Lung (tissue), 12 donors: Measurements from ENCODE around the gene ABL2. TPM values are rescaled to one million over a fixed set of nuclear protein-coding genes. Genes with fewer than 3 reads are reported as not detected.
"Not testable (repeated sequence)": the region's sequence is repeated elsewhere in the genome, so short reads cannot be mapped to it uniquely, and the experiment has no call there.

Source experiments
- ATAC-seq: fragments of 200-7000 bp; cut with Tn5 transposase; one replicate; pipeline ENCODE4 v1.9.1; 2020; ENCODE audit warnings: moderate number of reproducible peaks; ENCODE audit not compliant: insufficient read depth, low FRiP score
- DNase-seq, 3 donors: peaks; one replicate each; pipeline ENCODE4 v3.0.0-alpha.2; 2013 to 2017
- H3K27ac ChIP-seq, 2 donors: one replicate each; pipeline ENCODE4 v1.5.1; 2013; ENCODE audit warnings: mild to moderate bottlenecking in 2 of 2, moderate library complexity in 2 of 2, control low read depth in 1 of 2, inconsistent platforms in 1 of 2, low read depth in 1 of 2, low read length in 1 of 2
- H3K27me3 ChIP-seq, 3 donors: one replicate each; pipeline ENCODE4 v1.5.1; 2013; ENCODE audit warnings: low read length in 2 of 3; ENCODE audit not compliant: control insufficient read depth in 3 of 3, insufficient read depth in 3 of 3
- H3K36me3 ChIP-seq, 4 donors: one replicate each; pipeline ENCODE4 v1.5.1; 2013; ENCODE audit warnings: low read length in 4 of 4, mild to moderate bottlenecking in 1 of 4, moderate library complexity in 1 of 4; ENCODE audit not compliant: control insufficient read depth in 4 of 4, insufficient read depth in 4 of 4
- H3K4me1 ChIP-seq, 5 donors: one replicate each; pipeline ENCODE4 v1.5.1; 2013; ENCODE audit warnings: low read length in 5 of 5, mild to moderate bottlenecking in 2 of 5, moderate library complexity in 1 of 5; ENCODE audit not compliant: control insufficient read depth in 5 of 5, insufficient read depth in 5 of 5
- H3K4me3 ChIP-seq: one replicate; pipeline ENCODE4 v1.5.1; 2013; ENCODE audit warnings: mild to moderate bottlenecking, control low read depth, moderate library complexity
- H3K9ac ChIP-seq, 2 donors: one replicate each; pipeline ENCODE4 v1.5.1; 2013; ENCODE audit warnings: low read length in 2 of 2, control low read depth in 1 of 2; ENCODE audit not compliant: insufficient read depth in 1 of 2
- H3K9me3 ChIP-seq, 4 donors: one replicate each; pipeline ENCODE4 v1.5.1; 2013; ENCODE audit warnings: low read length in 3 of 4, mild to moderate bottlenecking in 1 of 4, moderate library complexity in 1 of 4; ENCODE audit not compliant: control insufficient read depth in 4 of 4, insufficient read depth in 3 of 4
- CTCF ChIP-seq: IDR thresholded peaks from 2 replicates; pipeline ENCODE4 v1.5.1; 2012; ENCODE audit warnings: mild to moderate bottlenecking; ENCODE audit errors: control extremely low read depth, extremely low read depth
- WGBS, 2 donors: extraction: QIAGEN DNeasy Blood & Tissue Kit; methylation state at CpG; one replicate each; pipeline ENCODE4 v1.1.7; 2013; 5-methylcytosine and 5-hydroxymethylcytosine counted together
- polyA plus RNA-seq, 2 donors: library from polyadenylated mRNA; stranded (reverse); fragments of 200-250 nt; gene quantifications; one replicate each; pipeline ENCODE4 v1.2.1, GENCODE V29; 2013
- total RNA-seq, 2 donors: library from RNA; depleted of rRNA in 1 of 2; stranded (reverse); fragments of >200 nt in 1 of 2; gene quantifications; one replicate each; pipeline ENCODE4 v1.2.1, GENCODE V29; 2014 to 2021
- donor health status: control.
- donor health status: control.
- donor health status: Bipolar disorder and iron deficiency.
- donor health status: healthy.
- donor health status: DM: yes; HTN: yes; CAD: no.

ABL2 gene
- total and polyA plus RNA-seq, 4 donors: 3.3 to 27.8 (median 16.4) TPM

DNA sequence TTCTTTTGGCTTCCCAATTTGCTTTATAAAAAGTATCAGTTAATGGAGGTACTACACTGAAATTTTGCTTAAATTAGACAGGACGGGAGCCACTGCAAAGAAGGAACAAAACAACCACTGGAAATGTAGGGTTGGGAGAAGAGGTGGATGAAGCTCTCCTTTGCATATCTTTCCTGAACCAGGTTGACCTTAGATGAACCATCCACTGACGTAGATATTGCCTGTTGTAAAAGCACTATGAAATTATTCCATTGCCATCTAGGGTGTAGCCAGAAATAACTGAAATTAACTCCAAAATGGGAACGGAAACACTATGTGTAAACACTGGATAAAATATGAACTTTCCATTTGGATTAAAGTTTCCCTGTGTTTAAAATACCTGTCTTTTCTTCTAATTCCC, 1.2 kb upstream of the ABL2 start:
- peaks cover 0 to 7% (median 0%) of the 10 kb centered on the region in 5 donors for H3K4me1 ChIP-seq
- no peak overlapping the region for H3K9ac ChIP-seq
- H3K4me3 ChIP-seq: no peak overlapping the region
- H3K27ac ChIP-seq: no peak overlapping the region
- ATAC-seq (no peak), DNase-seq (no peak)
- H3K27me3 ChIP-seq: no peaks in the 10 kb centered on the region
- WGBS, 2 donors: 54 to 73% methylated on average over 3 of the region's 3 CpGs
- no peaks in the 10 kb centered on the region for H3K36me3 ChIP-seq
- no peak for TF ChIP-seq CTCF
- H3K9me3 ChIP-seq: no peaks in the 10 kb centered on the region

- no peak for TF ChIP-seq CTCF
- Histone ChIP-seq H3K27me3 (no peaks in the 10 kb centered on the region), H3K9me3 (no peaks in the 10 kb centered on the region), H3K9ac (peak overlapping the region in 1 of 2 donors; percentile 85), H3K4me1 (peaks cover 0 to 7% (median 0%) of the 10 kb centered on the region in 5 donors), H3K27ac (no peak overlapping the region), H3K4me3 (no peak overlapping the region), H3K36me3 (no peaks in the 10 kb centered on the region)
- ATAC-seq (no peak), DNase-seq (peak in 1 of 3 donors; percentile 8)
- 58 to 67% methylated on average over 5 of the region's 5 CpGs for WGBS, 2 donors
Measured at GRCh38 chr1:179230251-179230650, 774 bp upstream of the ABL2 start.

- 1 to 2% methylated on average over 18 to 19 of the region's 19 CpGs for WGBS, 2 donors
- no peaks in the 10 kb centered on the region for H3K9me3 ChIP-seq
- peak overlapping the region in 1 of 2 donors; percentile 89 for H3K27ac ChIP-seq
- H3K36me3 ChIP-seq: peaks cover 0 to 3% (median 2%) of the 10 kb centered on the region in 4 donors
- ATAC-seq (peak; percentile 37), DNase-seq (peak; percentile 45 to 64 (median 54))
- H3K9ac ChIP-seq: peak overlapping the region in 1 of 2 donors; percentile 88
- peak overlapping the region; percentile 99 for H3K4me3 ChIP-seq
- no peaks in the 10 kb centered on the region for H3K27me3 ChIP-seq
- TF ChIP-seq CTCF: no peak
- H3K4me1 ChIP-seq: peaks cover 0 to 7% (median 0%) of the 10 kb centered on the region in 5 donors
Measured at GRCh38 chr1:179228783-179229213, 679 bp downstream of the ABL2 start.

DNA sequence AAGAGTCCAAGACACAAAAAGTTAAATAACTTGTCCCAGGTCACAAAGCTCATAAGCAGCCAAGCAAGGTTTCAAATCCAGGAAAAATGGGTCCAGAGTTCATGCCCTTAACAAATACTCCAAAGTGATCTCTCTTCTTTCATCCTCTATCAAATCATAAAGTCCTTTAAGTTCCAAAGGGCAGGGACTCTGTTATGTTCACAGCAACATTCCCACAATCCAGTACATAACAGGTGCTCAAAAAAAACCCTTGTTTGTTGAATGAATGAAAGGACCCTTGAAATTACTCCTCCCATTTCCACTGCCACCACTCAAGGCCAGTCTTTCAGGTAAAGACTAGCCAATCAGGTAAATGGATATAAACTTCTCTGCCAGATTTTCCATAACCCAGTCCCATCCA, 2.7 kb downstream of the ABL2 start:
- Histone ChIP-seq H3K9me3 (no peaks in the 10 kb centered on the region), H3K36me3 (peaks cover 0 to 5% (median 3%) of the 10 kb centered on the region in 4 donors), H3K4me1 (peaks cover 0 to 7% (median 0%) of the 10 kb centered on the region in 5 donors), H3K4me3 (no peak overlapping the region), H3K27me3 (no peaks in the 10 kb centered on the region), H3K27ac (no peak overlapping the region), H3K9ac (no peak overlapping the region)
- DNase-seq (no peak), ATAC-seq (no peak)
- no peak for TF ChIP-seq CTCF

- H3K27ac ChIP-seq, H3K27me3 ChIP-seq, ATAC-seq, H3K9me3 ChIP-seq, DNase-seq, H3K4me1 ChIP-seq, H3K9ac ChIP-seq, H3K36me3 ChIP-seq, H3K4me3 ChIP-seq: not testable (repeated sequence)
- 94 to 95% methylated on average over 8 of the region's 8 CpGs for WGBS, 2 donors
Measured at GRCh38 chr1:179224466-179224865, 5.0 kb downstream of the ABL2 start.
